ENCODE data around the gene RPN2. TPM values are rescaled to one million over a fixed set of nuclear protein-coding genes. Genes with fewer than 3 reads are reported as not detected.

The RPN2 gene
- polyA plus RNA-seq, 3 donors = 169 to 215 (median 199) TPM

DNA sequence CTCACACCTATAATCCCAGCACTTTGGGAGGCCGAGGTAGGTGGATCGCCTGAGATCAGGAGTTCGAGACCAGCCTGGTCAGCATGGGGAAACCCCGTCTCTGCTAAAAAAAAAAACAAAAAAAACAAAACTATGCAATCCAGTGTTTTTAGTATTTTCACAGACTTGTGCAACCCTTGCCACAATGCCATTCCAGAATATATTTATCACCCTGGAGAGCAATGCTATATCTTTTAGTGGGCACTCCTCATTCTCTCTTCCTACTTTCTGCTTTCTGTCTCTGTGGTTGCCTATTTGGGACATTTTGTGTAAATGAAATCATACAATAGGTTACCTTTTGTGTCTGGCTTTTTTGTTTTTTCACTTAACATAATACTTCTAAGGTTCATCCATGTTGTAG lies 39.3 kb downstream of the RPN2 start:
- Mint-ChIP-seq H3K9me3 (no peaks in the 10 kb centered on the region), H3K27ac (peak overlapping the region in 1 of 7 donors; percentile 16), H3K4me3 (no peak overlapping the region), H3K36me3 (peaks cover 51 to 82% of the 10 kb centered on the region in 2 donors), H3K27me3 (ENCODE audit: low read depth in 3 of 3) (peaks cover 0 to 2% (median 0%) of the 10 kb centered on the region in 3 donors), H3K4me1 (peaks cover 10% of the 10 kb centered on the region)
- H3K36me3 ChIP-seq (replicated peaks in 1 of 2; ENCODE audit: control insufficient read depth in 1 of 2, insufficient read depth in 2 of 2, low read length in 2 of 2) = peaks cover 61 to 86% of the 10 kb centered on the region in 2 donors
- H2AFZ ChIP-seq (ENCODE audit: insufficient read depth, low read depth, low read length, poor library complexity, severe bottlenecking) = no peak overlapping the region
- no peak overlapping the region for H3K9ac ChIP-seq (ENCODE audit: insufficient read depth, low read length, poor library complexity, severe bottlenecking)
- no peak for DNase-seq
- H4K20me1 ChIP-seq (ENCODE audit: insufficient read depth, low read length) = no peaks in the 10 kb centered on the region
- H3K9me3 ChIP-seq (replicated peaks in 1 of 2; ENCODE audit: control insufficient read depth in 1 of 2, insufficient read depth in 1 of 2, low read length in 2 of 2) = no peaks in the 10 kb centered on the region
- no peak overlapping the region for H3K27ac ChIP-seq (ENCODE audit: low read depth in 1 of 2, low read length in 2 of 2)
- H3K4me3 ChIP-seq (replicated peaks in 1 of 3; ENCODE audit: low read depth in 2 of 3, low read length in 3 of 3) = no peak overlapping the region
- intact Hi-C loops (cut with micrococcal nuclease) = no loop called here
- peaks cover 4% of the 10 kb centered on the region for H3K79me2 ChIP-seq (ENCODE audit: insufficient read depth, low read length)
- no CpG with 5 or more reads among the region's 4 CpGs for WGBS (ENCODE audit: insufficient coverage)
- H3K27me3 ChIP-seq (ENCODE audit: control insufficient read depth in 2 of 2, insufficient read depth in 2 of 2, low read length in 2 of 2) = no peaks in the 10 kb centered on the region
- no peak overlapping the region for H3K4me2 ChIP-seq (replicated peaks; ENCODE audit: extremely low read depth, low read length, poor library complexity, severe bottlenecking)
- peaks cover 8 to 11% of the 10 kb centered on the region in 2 donors for H3K4me1 ChIP-seq (ENCODE audit: control insufficient read depth in 1 of 2, insufficient read depth in 2 of 2, low read length in 2 of 2)
- TF ChIP-seq, protein P1, sequence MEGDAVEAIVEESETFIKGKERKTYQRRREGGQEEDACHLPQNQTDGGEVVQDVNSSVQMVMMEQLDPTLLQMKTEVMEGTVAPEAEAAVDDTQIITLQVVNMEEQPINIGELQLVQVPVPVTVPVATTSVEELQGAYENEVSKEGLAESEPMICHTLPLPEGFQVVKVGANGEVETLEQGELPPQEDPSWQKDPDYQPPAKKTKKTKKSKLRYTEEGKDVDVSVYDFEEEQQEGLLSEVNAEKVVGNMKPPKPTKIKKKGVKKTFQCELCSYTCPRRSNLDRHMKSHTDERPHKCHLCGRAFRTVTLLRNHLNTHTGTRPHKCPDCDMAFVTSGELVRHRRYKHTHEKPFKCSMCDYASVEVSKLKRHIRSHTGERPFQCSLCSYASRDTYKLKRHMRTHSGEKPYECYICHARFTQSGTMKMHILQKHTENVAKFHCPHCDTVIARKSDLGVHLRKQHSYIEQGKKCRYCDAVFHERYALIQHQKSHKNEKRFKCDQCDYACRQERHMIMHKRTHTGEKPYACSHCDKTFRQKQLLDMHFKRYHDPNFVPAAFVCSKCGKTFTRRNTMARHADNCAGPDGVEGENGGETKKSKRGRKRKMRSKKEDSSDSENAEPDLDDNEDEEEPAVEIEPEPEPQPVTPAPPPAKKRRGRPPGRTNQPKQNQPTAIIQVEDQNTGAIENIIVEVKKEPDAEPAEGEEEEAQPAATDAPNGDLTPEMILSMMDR (IDR thresholded peaks at IDR 0.05) = no peak

DNA sequence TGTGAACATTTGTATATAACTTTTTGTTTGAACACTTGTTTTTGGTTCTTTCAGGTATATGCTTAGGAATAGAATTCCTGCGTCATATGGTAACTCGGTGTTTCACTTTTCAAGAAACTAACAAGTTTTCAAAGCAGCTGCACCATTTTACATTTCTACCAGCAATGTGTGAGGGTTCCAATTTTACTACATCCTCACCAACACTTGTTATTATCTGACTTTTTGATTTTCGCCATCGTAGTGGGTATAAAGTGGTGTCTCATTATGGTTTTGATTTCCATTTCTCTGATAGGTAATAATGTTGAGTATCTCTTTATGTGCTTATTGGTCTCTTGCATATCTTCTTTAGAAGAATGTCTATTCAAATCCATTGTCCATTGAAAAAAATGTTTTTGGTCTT lies 39.8 kb downstream of the RPN2 start:
- no peak overlapping the region for H3K27ac Mint-ChIP-seq

More for the DNA sequence above, 39.8 kb downstream of the RPN2 start:
- Histone ChIP-seq H3K4me3 (replicated peaks in 1 of 3; ENCODE audit: low read depth in 2 of 3, low read length in 3 of 3) (no peak overlapping the region), H3K9ac (ENCODE audit: insufficient read depth, low read length, poor library complexity, severe bottlenecking) (no peak overlapping the region), H3K4me2 (replicated peaks; ENCODE audit: extremely low read depth, low read length, poor library complexity, severe bottlenecking) (no peak overlapping the region), H4K20me1 (ENCODE audit: insufficient read depth, low read length) (no peaks in the 10 kb centered on the region), H3K4me1 (ENCODE audit: control insufficient read depth in 1 of 2, insufficient read depth in 2 of 2, low read length in 2 of 2) (peaks cover 13 to 16% of the 10 kb centered on the region in 2 donors), H3K79me2 (ENCODE audit: insufficient read depth, low read length) (peaks cover 4% of the 10 kb centered on the region), H2AFZ (ENCODE audit: insufficient read depth, low read depth, low read length, poor library complexity, severe bottlenecking) (no peak overlapping the region), H3K27me3 (ENCODE audit: control insufficient read depth in 2 of 2, insufficient read depth in 2 of 2, low read length in 2 of 2) (no peaks in the 10 kb centered on the region), H3K36me3 (replicated peaks in 1 of 2; ENCODE audit: control insufficient read depth in 1 of 2, insufficient read depth in 2 of 2, low read length in 2 of 2) (peaks cover 59 to 85% of the 10 kb centered on the region in 2 donors), H3K9me3 (replicated peaks in 1 of 2; ENCODE audit: control insufficient read depth in 1 of 2, insufficient read depth in 1 of 2, low read length in 2 of 2) (no peaks in the 10 kb centered on the region), H3K27ac (ENCODE audit: low read depth in 1 of 2, low read length in 2 of 2) (no peak overlapping the region)
- intact Hi-C loops (cut with micrococcal nuclease) = no loop called here
- DNase-seq = no peak
- Mint-ChIP-seq H3K27me3 (ENCODE audit: low read depth in 3 of 3) (peaks cover 0 to 2% (median 0%) of the 10 kb centered on the region in 3 donors), H3K4me1 (peaks cover 14% of the 10 kb centered on the region), H3K4me3 (no peak overlapping the region), H3K36me3 (peaks cover 52 to 82% of the 10 kb centered on the region in 2 donors), H3K9me3 (no peaks in the 10 kb centered on the region)
- TF ChIP-seq, protein P1 (IDR thresholded peaks at IDR 0.05) = no peak
- WGBS (ENCODE audit: insufficient coverage) = no CpG with 5 or more reads among the region's 4 CpGs

All from CD14-positive monocyte (primary cell).